22Rv1 (cell line): ENCODE results near the gene RAB31.
"Not testable (repeated sequence)": the region's sequence is repeated elsewhere in the genome, so short reads cannot be mapped to it uniquely, and the experiment has no call there.

Experiments
- CTCF ChIP-seq: fragments of 450-650 bp; IDR thresholded peaks from 2 replicates; pipeline ENCODE4 v1.5.1; 2017; ENCODE audit warnings: mild to moderate bottlenecking
- ZFX ChIP-seq: fragments of 450-650 bp; IDR thresholded peaks from 2 replicates; pipeline ENCODE4 v1.6.1; 2017; ENCODE audit warnings: antibody characterized with exemption, borderline replicate concordance

- TF ChIP-seq CTCF, ZFX: not testable (repeated sequence)
Observed at GRCh38 chr18:9902264-9902663, 194.2 kb downstream of the RAB31 start.
